Measurements from ENCODE around the gene INHBA.

INHBA gene

GRCh38 chr7:41685684-41686083 is 17.2 kb downstream of the INHBA start:
- DNase-seq: no peak

- no peak for DNase-seq
These were observed 20.5 kb downstream of the INHBA start for GRCh38 chr7:41682422-41682821.

- DNase-seq: no peak
These were observed 23.3 kb downstream of the INHBA start for GRCh38 chr7:41679566-41679965.

GRCh38 chr7:41674505-41675023 is 28.3 kb downstream of the INHBA start:
- no peak for DNase-seq

GRCh38 chr7:41661596-41661995 is 41.3 kb downstream of the INHBA start:
- DNase-seq: no peak

GRCh38 chr7:41659539-41659938 is 43.4 kb downstream of the INHBA start:
- DNase-seq: no peak

GRCh38 chr7:41656366-41656765 is 46.5 kb downstream of the INHBA start:
- no peak for DNase-seq

- no peak for DNase-seq
These were observed 47.5 kb downstream of the INHBA start for GRCh38 chr7:41655426-41655825.

- DNase-seq: no peak
These were observed 50.6 kb downstream of the INHBA start for GRCh38 chr7:41652267-41652666.

GRCh38 chr7:41648501-41648900 is 54.4 kb downstream of the INHBA start:
- DNase-seq: no peak

- DNase-seq: no peak
These were observed 59.3 kb downstream of the INHBA start for GRCh38 chr7:41643616-41644015.

GRCh38 chr7:41641665-41642014 is 61.2 kb downstream of the INHBA start:
- no peak for DNase-seq

GRCh38 chr7:41641011-41641664 is 61.8 kb downstream of the INHBA start:
- DNase-seq: no peak

GRCh38 chr7:41640487-41640886 is 62.4 kb downstream of the INHBA start:
- DNase-seq: no peak

GRCh38 chr7:41637049-41637448 is 65.8 kb downstream of the INHBA start:
- no peak for DNase-seq

Data from hematopoietic multipotent progenitor cell treated with erythropoietin and hydrocortisone succinate and interleukin-3 and kit ligand, for 8 days (in vitro differentiated cells).